Middle frontal gyrus (tissue), 1 donor: Measurements from ENCODE around the gene GULP1.

Experiments
- DNase-seq: peaks from one replicate; pipeline ENCODE4 v3.0.0-alpha.2; 2015; ENCODE audit warnings: low spot score; ENCODE audit errors: extremely low spot score

Gene GULP1

DNA sequence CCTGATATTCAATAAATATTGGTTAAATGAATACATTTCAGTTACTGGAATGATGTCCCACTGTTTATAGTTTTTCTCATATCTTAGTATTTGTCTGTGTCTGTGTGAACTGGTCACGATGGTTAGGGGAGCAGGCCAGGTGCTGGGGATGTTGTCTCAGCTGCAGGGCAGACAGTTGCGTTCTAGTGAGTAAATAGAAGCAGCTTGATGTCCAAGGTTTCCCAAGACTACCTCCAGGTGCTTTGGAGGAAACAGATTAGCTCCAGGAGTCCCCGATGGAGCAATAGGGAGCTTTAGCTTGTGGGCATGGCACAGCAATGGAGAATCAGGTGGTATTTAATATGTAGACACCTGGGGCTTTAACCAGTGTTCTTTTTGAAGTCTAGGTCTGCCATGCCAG lies 75.5 kb downstream of the GULP1 start:
- no peak for DNase-seq

DNA sequence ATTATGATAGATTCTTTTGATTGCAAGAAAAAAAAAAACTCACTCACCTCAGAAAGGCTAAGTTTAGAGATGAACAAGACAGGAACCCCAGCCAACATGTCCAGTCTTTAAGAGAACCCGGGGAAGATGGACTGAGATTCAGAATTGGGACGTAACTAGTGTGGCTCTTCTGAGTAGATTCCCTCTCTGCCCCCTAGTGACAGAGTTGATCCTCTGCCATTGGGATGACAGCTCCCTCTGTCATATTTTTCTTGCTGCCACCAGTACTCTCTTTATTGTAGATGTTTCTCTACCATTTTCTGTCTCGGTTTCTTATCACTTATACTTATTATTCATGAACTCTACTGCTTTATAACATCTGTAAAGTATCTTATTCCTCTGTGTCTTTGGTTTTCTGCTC lies 77.7 kb downstream of the GULP1 start:
- DNase-seq = peak; percentile 29

GRCh38 chr2:188378371-188378950 lies 86.8 kb downstream of the GULP1 start:
- DNase-seq = no peak

DNA sequence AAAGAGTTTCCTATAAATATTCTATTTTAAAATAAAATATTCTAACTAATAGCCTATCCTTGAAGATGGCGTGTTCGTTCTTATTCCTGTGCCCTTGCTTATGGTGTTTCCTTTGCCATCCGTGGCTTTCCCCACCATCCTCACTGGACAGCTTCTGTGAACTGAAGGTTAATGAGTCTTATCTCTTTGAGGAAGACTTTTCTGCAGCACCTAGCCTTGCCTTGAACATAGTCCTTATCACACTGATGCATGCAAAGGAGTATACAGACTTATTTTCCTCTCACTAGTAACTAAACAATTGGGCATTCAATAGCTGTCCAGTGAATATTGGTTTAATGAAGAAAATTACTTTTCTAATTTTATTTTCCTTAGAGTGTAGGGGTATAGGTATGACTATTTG lies 88.1 kb downstream of the GULP1 start:
- no peak for DNase-seq

DNA sequence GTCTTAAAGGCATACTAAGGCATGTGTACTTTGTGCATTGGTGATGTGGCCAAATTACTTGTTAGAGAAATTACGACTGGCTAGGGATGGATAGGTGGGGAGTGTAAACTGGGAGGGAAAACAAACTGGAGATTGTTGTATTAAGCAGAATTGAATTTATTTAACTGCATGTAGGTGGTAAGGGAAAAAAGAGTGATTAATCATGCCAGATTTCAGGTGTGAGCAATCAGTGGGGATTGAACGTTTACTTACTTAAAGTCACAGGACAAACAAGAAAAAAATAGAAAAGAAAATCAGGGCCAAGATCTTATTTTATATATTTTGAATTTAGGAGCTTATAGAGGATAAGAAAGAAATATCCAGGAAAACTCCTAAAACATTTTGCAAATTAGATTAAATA lies 88.6 kb downstream of the GULP1 start:
- no peak for DNase-seq

- DNase-seq = no peak
Observed at GRCh38 chr2:188381614-188382013, 89.9 kb downstream of the GULP1 start.

DNA sequence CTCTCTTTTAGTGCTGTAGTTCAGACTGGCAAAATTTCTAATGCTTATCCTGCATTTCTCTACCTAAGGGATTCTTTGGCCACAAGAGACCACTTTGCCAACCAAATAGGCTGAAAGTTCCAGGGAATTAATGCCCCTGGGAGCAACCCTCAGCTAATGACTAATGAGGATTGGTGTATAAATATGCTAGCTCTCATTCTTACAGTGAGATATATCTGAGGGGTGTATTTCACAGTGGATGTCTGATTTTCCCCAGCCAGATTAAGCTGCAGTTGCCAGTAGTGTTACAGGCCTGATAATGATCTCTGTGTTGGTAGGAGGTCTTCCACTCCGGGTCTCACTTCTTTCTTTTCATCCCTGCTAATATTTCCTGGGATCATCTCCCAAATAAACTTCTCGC lies 90.4 kb downstream of the GULP1 start:
- DNase-seq = no peak

GRCh38 chr2:188383158-188383557 lies 91.5 kb downstream of the GULP1 start:
- DNase-seq = no peak

DNA sequence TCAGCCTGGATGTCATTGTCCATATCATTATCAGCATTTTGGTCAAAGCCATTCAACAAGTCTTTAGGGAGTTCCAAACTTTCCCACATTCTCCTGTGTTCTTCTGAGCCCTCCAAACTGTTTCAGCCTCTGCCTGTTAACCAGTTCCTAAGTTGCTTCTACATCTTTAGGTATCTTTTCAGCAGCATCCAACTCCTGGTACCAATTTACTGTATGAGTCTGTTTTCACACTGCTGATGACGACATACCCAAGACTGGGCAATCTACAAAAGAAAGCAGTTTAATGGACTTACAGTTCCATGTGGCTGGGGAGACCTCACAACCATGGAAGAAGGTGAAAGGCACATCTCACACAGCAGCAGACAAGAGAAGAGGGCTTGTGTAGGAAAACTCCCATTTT lies 94.2 kb downstream of the GULP1 start:
- no peak for DNase-seq

DNA sequence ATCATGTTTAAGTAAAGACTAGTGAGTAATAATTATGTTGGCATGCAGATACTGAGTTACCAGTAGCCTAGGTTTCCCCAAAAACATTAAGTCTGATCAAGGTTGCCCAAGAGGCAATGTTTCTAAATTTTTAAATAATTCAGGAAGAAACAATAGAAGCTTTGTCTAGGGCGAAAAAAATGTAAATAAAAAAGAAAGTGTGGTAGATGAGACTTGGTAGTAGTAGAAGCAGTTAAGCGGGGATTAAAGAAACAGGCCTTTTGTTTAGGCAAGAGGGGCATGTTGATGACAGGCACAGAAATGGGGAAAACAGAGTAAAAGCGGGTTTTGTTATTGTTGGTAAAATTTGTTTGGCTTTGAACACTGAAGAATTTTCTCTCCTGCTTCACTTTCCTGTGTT lies 97.2 kb downstream of the GULP1 start:
- DNase-seq = no peak

- no peak for DNase-seq
Observed at GRCh38 chr2:188391354-188391753, 99.7 kb downstream of the GULP1 start.

- no peak for DNase-seq
Observed at GRCh38 chr2:188394931-188395472, 103.3 kb downstream of the GULP1 start.

DNA sequence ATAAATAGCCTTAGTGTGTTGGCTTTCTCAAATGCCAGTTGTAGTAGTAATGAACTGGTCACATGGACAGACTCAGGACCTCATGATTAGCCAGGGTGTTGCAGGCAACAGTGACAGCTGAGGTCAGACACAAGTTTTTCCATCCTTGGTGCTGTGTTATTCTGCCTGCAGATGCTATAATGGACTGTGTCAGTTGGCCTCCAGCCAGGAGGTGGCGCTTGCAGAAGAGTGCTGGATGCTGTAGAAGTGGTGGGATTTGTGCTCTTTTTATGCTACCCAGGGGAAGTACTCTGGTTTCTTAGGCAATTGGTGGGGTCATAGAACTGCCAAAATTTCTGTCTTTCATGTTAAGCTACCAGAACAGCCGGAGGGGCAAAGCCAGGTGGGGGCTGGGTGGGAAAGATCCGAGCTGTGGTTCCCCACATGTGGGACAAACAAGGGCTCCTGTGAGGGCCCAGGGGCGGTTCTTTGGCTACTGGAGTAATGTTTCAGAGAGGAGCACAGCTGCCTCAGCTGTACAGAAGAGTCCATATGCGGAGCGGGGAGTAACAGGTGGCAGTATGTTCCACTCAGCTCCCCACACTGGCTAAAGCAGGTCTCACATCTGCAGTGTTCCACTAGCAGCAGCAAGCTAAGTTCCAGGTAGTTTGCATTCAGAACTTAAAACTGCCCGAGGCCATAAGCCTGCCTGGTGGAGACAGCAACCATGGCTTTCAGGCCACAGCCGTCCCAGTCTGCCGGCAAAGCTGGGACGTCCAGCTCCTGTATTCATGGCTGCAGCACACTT lies 104.4 kb downstream of the GULP1 start:
- no peak for DNase-seq

DNA sequence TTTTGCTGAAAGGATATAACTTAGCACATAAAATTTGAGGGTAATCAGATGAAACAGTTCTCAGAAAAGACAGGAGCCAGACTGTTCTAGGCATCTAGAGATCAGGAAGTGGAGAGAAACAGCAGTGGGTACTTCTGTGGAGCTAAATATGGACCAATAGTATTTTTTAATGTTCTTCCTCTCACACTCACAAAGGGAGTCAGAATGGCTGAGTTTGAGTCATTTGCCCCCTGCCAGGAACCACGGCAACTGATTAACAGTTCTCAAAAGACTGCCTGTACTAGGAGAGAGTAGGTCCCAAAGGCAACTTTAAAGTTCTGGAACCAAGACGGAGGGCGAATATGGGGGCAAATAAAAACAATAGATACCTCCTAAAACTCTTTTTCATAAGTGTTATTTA lies 107.5 kb downstream of the GULP1 start:
- DNase-seq = no peak

GRCh38 chr2:188403676-188404075 lies 112.0 kb downstream of the GULP1 start:
- no peak for DNase-seq

DNA sequence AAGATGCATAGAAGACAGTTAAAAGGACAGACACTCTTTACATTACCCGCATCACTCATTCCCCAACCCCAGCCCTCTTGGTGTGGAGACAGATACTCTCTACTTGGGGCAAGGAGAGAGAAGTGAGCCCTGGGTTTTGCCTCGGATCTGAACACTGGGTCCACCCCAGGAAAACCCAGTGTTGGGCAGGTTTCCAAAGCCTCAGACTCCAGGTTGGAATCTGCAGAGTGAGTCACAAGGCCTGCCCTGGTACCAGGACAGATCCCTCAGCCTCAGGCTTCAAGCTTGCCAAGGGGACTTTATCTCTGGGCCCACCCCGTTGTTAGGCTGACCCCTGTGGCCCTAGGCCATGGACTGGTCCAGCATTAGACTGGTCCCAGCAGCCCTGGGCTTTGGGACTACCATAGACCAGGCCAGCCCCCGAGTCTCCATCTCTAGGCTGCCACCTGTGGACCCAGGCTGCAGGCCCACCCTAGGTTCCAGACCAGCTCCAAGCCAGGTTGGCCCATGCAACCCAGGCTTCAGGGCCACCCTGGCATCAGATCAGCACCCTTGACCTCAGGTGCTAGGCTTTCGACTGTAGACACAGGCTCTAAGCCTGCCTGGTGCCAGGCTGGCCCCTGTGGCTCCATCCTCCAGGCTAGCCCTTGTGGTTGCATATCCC lies 112.8 kb downstream of the GULP1 start:
- DNase-seq = no peak

DNA sequence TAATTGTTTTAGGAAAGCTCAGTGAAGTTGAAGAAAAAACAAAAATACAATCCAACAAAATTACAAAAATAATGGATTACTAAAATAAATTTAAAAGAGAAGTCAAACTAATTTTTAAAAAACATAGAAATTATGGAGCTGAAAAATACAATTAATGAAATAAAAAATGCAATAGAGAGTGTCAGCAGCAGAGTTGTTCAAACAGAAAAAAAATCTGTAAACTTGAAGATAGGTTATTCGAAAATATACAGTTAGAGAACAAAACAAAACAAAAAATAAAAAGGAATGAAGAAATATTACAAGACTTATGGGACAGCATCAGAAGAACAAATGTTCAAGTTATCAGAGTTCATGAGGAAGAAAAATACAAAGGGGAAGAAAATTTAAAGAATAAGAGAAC lies 114.7 kb downstream of the GULP1 start:
- DNase-seq = no peak

- no peak for DNase-seq
Observed at GRCh38 chr2:188410504-188411235, 119.0 kb downstream of the GULP1 start.

GRCh38 chr2:188412190-188412589 lies 120.5 kb downstream of the GULP1 start:
- no peak for DNase-seq

DNA sequence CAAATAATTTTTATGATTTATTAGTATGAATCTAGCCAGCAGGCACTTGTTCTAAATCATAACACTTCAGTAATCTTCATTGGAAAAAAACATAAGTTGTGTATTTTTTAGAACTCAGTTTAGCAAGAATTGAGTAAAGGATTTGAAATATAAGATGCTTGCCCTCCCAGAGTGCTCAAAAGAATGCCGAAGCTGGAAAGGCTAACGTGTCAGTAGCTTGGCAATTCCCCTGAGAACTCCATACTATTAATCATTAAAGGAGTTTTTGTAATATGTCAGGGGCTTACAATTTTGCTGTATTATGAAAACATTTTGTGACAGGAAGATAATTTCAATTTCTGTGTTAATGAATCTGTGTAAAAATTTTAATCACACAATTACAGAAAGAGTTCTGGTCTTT lies 122.7 kb downstream of the GULP1 start:
- no peak for DNase-seq

- DNase-seq = no peak
Observed at GRCh38 chr2:188414869-188415753, 123.4 kb downstream of the GULP1 start.
